ENCODE results near the gene OTOGL.

The OTOGL gene

GRCh38 chr12:80166751-80167150 lies 67.4 kb downstream of the OTOGL start:
- no peak for ATAC-seq
- TF ChIP-seq BACH2 (CRISPR knock-in tag; IDR thresholded peaks at IDR 0.05; ENCODE audit: borderline replicate concordance) (no peak), TOX (CRISPR knock-in tag; IDR thresholded peaks at IDR 0.05; ENCODE audit: borderline replicate concordance) (no peak), POU6F1 (CRISPR knock-in tag; IDR thresholded peaks at IDR 0.05; ENCODE audit: borderline replicate concordance, low read depth) (no peak), ZNF8 (CRISPR knock-in tag; IDR thresholded peaks at IDR 0.05) (no peak), ARNTL (CRISPR knock-in tag; IDR thresholded peaks at IDR 0.05; ENCODE audit: borderline replicate concordance, low read depth) (no peak), SNAI2 (CRISPR knock-in tag; IDR thresholded peaks at IDR 0.05) (no peak), ZFP3 (CRISPR knock-in tag; IDR thresholded peaks at IDR 0.05) (no peak), TCF4 (CRISPR knock-in tag; IDR thresholded peaks at IDR 0.05; ENCODE audit: borderline replicate concordance) (no peak), CREB5 (CRISPR knock-in tag; IDR thresholded peaks at IDR 0.05; ENCODE audit: low read depth) (no peak), PATZ1 (CRISPR knock-in tag; IDR thresholded peaks at IDR 0.05; ENCODE audit: borderline replicate concordance) (no peak)

GRCh38 chr12:80168936-80169335 lies 69.6 kb downstream of the OTOGL start:
- TF ChIP-seq ISL1 (CRISPR knock-in tag; IDR thresholded peaks at IDR 0.05) (no peak), OSR1 (CRISPR knock-in tag; IDR thresholded peaks at IDR 0.05) (no peak), GLIS3 (CRISPR knock-in tag; IDR thresholded peaks at IDR 0.05) (no peak), ZNF70 (CRISPR knock-in tag; IDR thresholded peaks at IDR 0.05) (no peak), SNAI2 (CRISPR knock-in tag; IDR thresholded peaks at IDR 0.05) (no peak), TOX (CRISPR knock-in tag; IDR thresholded peaks at IDR 0.05; ENCODE audit: borderline replicate concordance) (no peak), PPARA (CRISPR knock-in tag; IDR thresholded peaks at IDR 0.05; ENCODE audit: borderline replicate concordance) (no peak), ARNTL (CRISPR knock-in tag; IDR thresholded peaks at IDR 0.05; ENCODE audit: borderline replicate concordance, low read depth) (no peak), POU6F1 (CRISPR knock-in tag; IDR thresholded peaks at IDR 0.05; ENCODE audit: borderline replicate concordance, low read depth) (no peak), CSDC2 (CRISPR knock-in tag; IDR thresholded peaks at IDR 0.05) (no peak), CSRNP3 (CRISPR knock-in tag; IDR thresholded peaks at IDR 0.05) (no peak), TCF4 (CRISPR knock-in tag; IDR thresholded peaks at IDR 0.05; ENCODE audit: borderline replicate concordance) (no peak), ZNF8 (CRISPR knock-in tag; IDR thresholded peaks at IDR 0.05) (no peak), ZFP3 (CRISPR knock-in tag; IDR thresholded peaks at IDR 0.05) (no peak)
- ATAC-seq, result no peak

GRCh38 chr12:80170915-80171314 lies 71.6 kb downstream of the OTOGL start:
- ATAC-seq, result no peak
- TF ChIP-seq TSHZ2 (CRISPR knock-in tag; IDR thresholded peaks at IDR 0.05) (no peak), SNAI2 (CRISPR knock-in tag; IDR thresholded peaks at IDR 0.05) (no peak), CSDC2 (CRISPR knock-in tag; IDR thresholded peaks at IDR 0.05) (no peak), OSR1 (CRISPR knock-in tag; IDR thresholded peaks at IDR 0.05) (no peak), ZFP3 (CRISPR knock-in tag; IDR thresholded peaks at IDR 0.05) (no peak), BACH2 (CRISPR knock-in tag; IDR thresholded peaks at IDR 0.05; ENCODE audit: borderline replicate concordance) (no peak), ESRRG (CRISPR knock-in tag; IDR thresholded peaks at IDR 0.05) (no peak), RARB (CRISPR knock-in tag; IDR thresholded peaks at IDR 0.05) (no peak), ZNF70 (CRISPR knock-in tag; IDR thresholded peaks at IDR 0.05) (no peak), ZFP30 (CRISPR knock-in tag; IDR thresholded peaks at IDR 0.05) (no peak), PPARA (CRISPR knock-in tag; IDR thresholded peaks at IDR 0.05; ENCODE audit: borderline replicate concordance) (no peak), TCF4 (CRISPR knock-in tag; IDR thresholded peaks at IDR 0.05; ENCODE audit: borderline replicate concordance) (no peak), ZNF565 (CRISPR knock-in tag; conservative IDR thresholded peaks at IDR 0.05; ENCODE audit: low read depth) (no peak), CSRNP3 (CRISPR knock-in tag; IDR thresholded peaks at IDR 0.05) (no peak), TOX (CRISPR knock-in tag; IDR thresholded peaks at IDR 0.05; ENCODE audit: borderline replicate concordance) (no peak), GLIS3 (CRISPR knock-in tag; IDR thresholded peaks at IDR 0.05) (no peak), ZNF8 (CRISPR knock-in tag; IDR thresholded peaks at IDR 0.05) (no peak)
